ENCODE measurements around the gene EIF3I. TPM values are rescaled to one million over a fixed set of nuclear protein-coding genes. Genes with fewer than 3 reads are reported as not detected.

Gene EIF3I
- total RNA-seq, 1 donor from 2014 or later: 184 TPM

DNA sequence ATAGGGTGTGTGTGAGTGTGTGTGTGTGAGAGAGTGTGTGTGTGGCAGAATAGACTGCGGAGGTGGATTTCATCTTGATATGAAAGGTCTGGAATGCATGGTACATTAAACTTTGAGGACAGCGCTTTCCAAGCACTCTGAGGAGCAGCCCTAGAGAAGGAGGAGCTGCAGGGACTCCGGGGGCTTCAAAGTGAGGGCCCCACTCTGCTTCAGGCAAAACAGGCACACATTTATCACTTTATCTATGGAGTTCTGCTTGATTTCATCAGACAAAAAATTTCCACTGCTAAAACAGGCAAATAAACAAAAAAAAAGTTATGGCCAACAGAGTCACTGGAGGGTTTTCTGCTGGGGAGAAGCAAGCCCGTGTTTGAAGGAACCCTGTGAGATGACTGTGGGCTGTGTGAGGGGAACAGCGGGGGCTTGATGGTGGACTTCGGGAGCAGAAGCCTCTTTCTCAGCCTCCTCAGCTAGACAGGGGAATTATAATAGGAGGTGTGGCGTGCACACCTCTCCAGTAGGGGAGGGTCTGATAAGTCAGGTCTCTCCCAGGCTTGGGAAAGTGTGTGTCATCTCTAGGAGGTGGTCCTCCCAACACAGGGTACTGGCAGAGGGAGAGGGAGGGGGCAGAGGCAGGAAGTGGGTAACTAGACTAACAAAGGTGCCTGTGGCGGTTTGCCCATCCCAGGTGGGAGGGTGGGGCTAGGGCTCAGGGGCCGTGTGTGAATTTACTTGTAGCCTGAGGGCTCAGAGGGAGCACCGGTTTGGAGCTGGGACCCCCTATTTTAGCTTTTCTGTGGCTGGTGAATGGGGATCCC is 51.4 kb downstream of the EIF3I start:
- no peak overlapping the region for H3K4me3 Mint-ChIP-seq (ENCODE audit: unreplicated experiment)
- H3K27me3 Mint-ChIP-seq (ENCODE audit: low read depth, unreplicated experiment): peaks cover 19% of the 10 kb centered on the region
- no peaks in the 10 kb centered on the region for H3K4me1 ChIP-seq (ENCODE audit: insufficient read depth, low read length)

DNA sequence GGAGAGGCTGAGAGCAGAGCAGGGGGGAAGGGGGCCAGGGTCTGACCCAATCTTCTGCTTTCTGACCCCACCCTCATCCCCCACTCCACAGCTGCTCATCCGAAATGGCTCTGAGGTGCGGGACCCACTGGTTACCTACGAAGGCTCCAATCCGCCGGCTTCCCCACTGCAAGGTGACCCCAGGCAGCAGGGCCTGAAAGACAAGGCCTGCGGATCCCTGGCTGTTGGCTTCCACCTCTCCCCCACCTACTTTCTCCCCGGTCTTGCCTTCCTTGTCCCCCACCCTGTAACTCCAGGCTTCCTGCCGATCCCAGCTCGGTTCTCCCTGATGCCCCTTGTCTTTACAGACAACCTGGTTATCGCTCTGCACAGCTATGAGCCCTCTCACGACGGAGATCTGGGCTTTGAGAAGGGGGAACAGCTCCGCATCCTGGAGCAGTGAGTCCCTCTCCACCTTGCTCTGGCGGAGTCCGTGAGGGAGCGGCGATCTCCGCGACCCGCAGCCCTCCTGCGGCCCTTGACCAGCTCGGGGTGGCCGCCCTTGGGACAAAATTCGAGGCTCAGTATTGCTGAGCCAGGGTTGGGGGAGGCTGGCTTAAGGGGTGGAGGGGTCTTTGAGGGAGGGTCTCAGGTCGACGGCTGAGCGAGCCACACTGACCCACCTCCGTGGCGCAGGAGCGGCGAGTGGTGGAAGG is 52.6 kb downstream of the EIF3I start:
- H3K27me3 Mint-ChIP-seq (ENCODE audit: low read depth, unreplicated experiment): peaks cover 23% of the 10 kb centered on the region
- FAIRE-seq (no peak), DNase-seq (ENCODE audit: low read depth) (no peak)
- Histone ChIP-seq H3K4me3 (ENCODE audit: insufficient read depth, low read depth, low read length) (no peak overlapping the region), H3K27ac (ENCODE audit: low read depth, low read length) (no peak overlapping the region), H3K4me2 (ENCODE audit: low read length) (peak overlapping the region; percentile 41), H3K9me3 (ENCODE audit: insufficient read depth, low read depth, low read length) (no peaks in the 10 kb centered on the region), H3K9ac (ENCODE audit: low read length) (no peak overlapping the region), H3K4me1 (ENCODE audit: insufficient read depth, low read length) (no peaks in the 10 kb centered on the region), H2AFZ (ENCODE audit: low read depth, low read length) (peak overlapping the region; percentile 83), H3K27me3 (ENCODE audit: insufficient read depth, low read length) (peaks cover 32% of the 10 kb centered on the region), H3K36me3 (ENCODE audit: insufficient read depth, low read length) (no peaks in the 10 kb centered on the region), H3K79me2 (ENCODE audit: insufficient read depth, low read length) (no peaks in the 10 kb centered on the region), H4K20me1 (ENCODE audit: insufficient read depth, low read length) (no peaks in the 10 kb centered on the region)
- TF ChIP-seq, protein P1, sequence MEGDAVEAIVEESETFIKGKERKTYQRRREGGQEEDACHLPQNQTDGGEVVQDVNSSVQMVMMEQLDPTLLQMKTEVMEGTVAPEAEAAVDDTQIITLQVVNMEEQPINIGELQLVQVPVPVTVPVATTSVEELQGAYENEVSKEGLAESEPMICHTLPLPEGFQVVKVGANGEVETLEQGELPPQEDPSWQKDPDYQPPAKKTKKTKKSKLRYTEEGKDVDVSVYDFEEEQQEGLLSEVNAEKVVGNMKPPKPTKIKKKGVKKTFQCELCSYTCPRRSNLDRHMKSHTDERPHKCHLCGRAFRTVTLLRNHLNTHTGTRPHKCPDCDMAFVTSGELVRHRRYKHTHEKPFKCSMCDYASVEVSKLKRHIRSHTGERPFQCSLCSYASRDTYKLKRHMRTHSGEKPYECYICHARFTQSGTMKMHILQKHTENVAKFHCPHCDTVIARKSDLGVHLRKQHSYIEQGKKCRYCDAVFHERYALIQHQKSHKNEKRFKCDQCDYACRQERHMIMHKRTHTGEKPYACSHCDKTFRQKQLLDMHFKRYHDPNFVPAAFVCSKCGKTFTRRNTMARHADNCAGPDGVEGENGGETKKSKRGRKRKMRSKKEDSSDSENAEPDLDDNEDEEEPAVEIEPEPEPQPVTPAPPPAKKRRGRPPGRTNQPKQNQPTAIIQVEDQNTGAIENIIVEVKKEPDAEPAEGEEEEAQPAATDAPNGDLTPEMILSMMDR (IDR thresholded peaks at IDR 0.05; ENCODE audit: insufficient read depth, low read depth, low read length): no peak
- TF ChIP-seq EZH2 (IDR thresholded peaks at IDR 0.05; ENCODE audit: insufficient read depth, low read length): no peak
- H3K9me3 Mint-ChIP-seq (ENCODE audit: unreplicated experiment): peaks cover 2% of the 10 kb centered on the region
- H3K36me3 Mint-ChIP-seq (ENCODE audit: low read depth, unreplicated experiment): peaks cover 2% of the 10 kb centered on the region
- H3K4me3 Mint-ChIP-seq (ENCODE audit: unreplicated experiment): no peak overlapping the region
- H3K4me1 Mint-ChIP-seq (ENCODE audit: low read depth, unreplicated experiment): peaks cover 5% of the 10 kb centered on the region
- no peak overlapping the region for H3K27ac Mint-ChIP-seq (ENCODE audit: unreplicated experiment)

More for the DNA sequence above, 51.4 kb downstream of the EIF3I start:
- no peaks in the 10 kb centered on the region for H3K36me3 ChIP-seq (ENCODE audit: insufficient read depth, low read length)
- H3K27me3 ChIP-seq (ENCODE audit: insufficient read depth, low read length): peaks cover 32% of the 10 kb centered on the region
- no peak overlapping the region for H3K27ac ChIP-seq (ENCODE audit: low read depth, low read length)
- no peak overlapping the region for H3K4me3 ChIP-seq (ENCODE audit: insufficient read depth, low read depth, low read length)
- TF ChIP-seq, protein P1 (IDR thresholded peaks at IDR 0.05; ENCODE audit: insufficient read depth, low read depth, low read length): no peak
- TF ChIP-seq EZH2 (IDR thresholded peaks at IDR 0.05; ENCODE audit: insufficient read depth, low read length): no peak
- H3K9ac ChIP-seq (ENCODE audit: low read length): no peak overlapping the region
- no peaks in the 10 kb centered on the region for H3K9me3 ChIP-seq (ENCODE audit: insufficient read depth, low read depth, low read length)
- no peaks in the 10 kb centered on the region for H3K79me2 ChIP-seq (ENCODE audit: insufficient read depth, low read length)
- Mint-ChIP-seq H3K9me3 (ENCODE audit: unreplicated experiment) (peaks cover 2% of the 10 kb centered on the region), H3K27ac (ENCODE audit: unreplicated experiment) (no peak overlapping the region), H3K4me1 (ENCODE audit: low read depth, unreplicated experiment) (peaks cover 5% of the 10 kb centered on the region), H3K36me3 (ENCODE audit: low read depth, unreplicated experiment) (peaks cover 2% of the 10 kb centered on the region)
- H3K4me2 ChIP-seq (ENCODE audit: low read length): no peak overlapping the region
- no peak for FAIRE-seq
- DNase-seq (ENCODE audit: low read depth): no peak
- H4K20me1 ChIP-seq (ENCODE audit: insufficient read depth, low read length): no peaks in the 10 kb centered on the region
- H2AFZ ChIP-seq (ENCODE audit: low read depth, low read length): no peak overlapping the region
